Neural cell (in vitro differentiated cells): ENCODE measurements around the gene PCDHA7. TPM values are rescaled to one million over a fixed set of nuclear protein-coding genes. Genes with fewer than 3 reads are reported as not detected.
"Not testable (repeated sequence)": the region's sequence is repeated elsewhere in the genome, so short reads cannot be mapped to it uniquely, and the experiment has no call there.

Experiments
- H2AFZ ChIP-seq: fragments of 200-600, 300-800 bp; sonication (generic), shearing (Covaris generic); 2 replicates; pipeline ENCODE4 v1.6.0; 2014; ENCODE audit warnings: low read depth, mild to moderate bottlenecking, antibody characterized with exemption, low read length, moderate library complexity
- H3F3A ChIP-seq: fragments of 200-600 bp; shearing (Covaris generic); 2 replicates; pipeline ENCODE4 v1.6.1; 2016; ENCODE audit warnings: mild to moderate bottlenecking, moderate library complexity, mixed read lengths, antibody characterized with exemption, low read length; ENCODE audit not compliant: insufficient read depth, poor library complexity, severe bottlenecking
- H3K27ac ChIP-seq: fragments of 200-600, 300-800 bp; sonication (generic), shearing (Covaris generic); 2 replicates; pipeline ENCODE4 v1.5.1; 2014; ENCODE audit warnings: mild to moderate bottlenecking, low read length, moderate library complexity
- H3K27me3 ChIP-seq: fragments of 300-800, 200-600 bp; sonication (generic), shearing (Covaris generic); 2 replicates; pipeline ENCODE4 v1.6.0; 2014; ENCODE audit warnings: mild to moderate bottlenecking, low read depth, low read length, moderate library complexity; ENCODE audit not compliant: insufficient read depth
- H3K36me3 ChIP-seq: fragments of 300-800, 200-600 bp; sonication (generic), shearing (Covaris generic); 2 replicates; pipeline ENCODE4 v1.5.1; 2014; ENCODE audit warnings: mild to moderate bottlenecking, antibody characterized with exemption, low read length, moderate library complexity; ENCODE audit not compliant: insufficient read depth
- H3K4me2 ChIP-seq: fragments of 300-800, 200-600 bp; sonication (generic), shearing (Covaris generic); 2 replicates; pipeline ENCODE4 v1.6.0; 2014; ENCODE audit warnings: mild to moderate bottlenecking, low read length
- H3K4me3 ChIP-seq: fragments of 300-800, 200-600 bp; sonication (generic), shearing (Covaris generic); 2 replicates; pipeline ENCODE4 v1.5.1; 2014; ENCODE audit warnings: mild to moderate bottlenecking, low read length, moderate library complexity
- H3K79me2 ChIP-seq: fragments of 200-600 bp; shearing (Covaris generic); replicated peaks from 2 replicates; pipeline ENCODE4 v1.6.0; 2014; ENCODE audit warnings: mild to moderate bottlenecking, low read length, moderate library complexity; ENCODE audit not compliant: insufficient read depth
- H3K9ac ChIP-seq: fragments of 300-800, 200-600 bp; sonication (generic), shearing (Covaris generic); 2 replicates; pipeline ENCODE4 v1.6.1; 2016; ENCODE audit warnings: mild to moderate bottlenecking, low read length, mixed read lengths
- H3K9me2 ChIP-seq: fragments of 200-600 bp; shearing (Covaris generic); 2 replicates; pipeline ENCODE4 v1.6.1; 2016; ENCODE audit warnings: mild to moderate bottlenecking, low read length, mixed read lengths; ENCODE audit not compliant: insufficient read depth
- H3K9me3 ChIP-seq: fragments of 200-600, 300-800 bp; sonication (generic), shearing (Covaris generic); 2 replicates; pipeline ENCODE4 v1.6.1; 2016; ENCODE audit warnings: mild to moderate bottlenecking, mixed run types, low read length, moderate library complexity, mixed read lengths
- H4K20me1 ChIP-seq: fragments of 200-600 bp; shearing (Covaris generic); 2 replicates; pipeline ENCODE4 v1.6.1; 2016; ENCODE audit warnings: mild to moderate bottlenecking, mixed run types; ENCODE audit not compliant: insufficient read depth
- CTCF ChIP-seq: fragments of 450-650 bp; IDR thresholded peaks from 2 replicates; pipeline ENCODE4 v1.5.1; 2014; ENCODE audit warnings: antibody characterized with exemption, mild to moderate bottlenecking, moderate library complexity; ENCODE audit not compliant: poor library complexity, severe bottlenecking
- EP300 ChIP-seq: fragments of 450-650 bp; conservative IDR thresholded peaks from 2 replicates; pipeline ENCODE4 v1.6.1; 2014; ENCODE audit warnings: antibody characterized with exemption, mild to moderate bottlenecking, moderate library complexity; ENCODE audit not compliant: poor library complexity, severe bottlenecking
- EZH2 ChIP-seq: fragments of 200-600, 300-800 bp; shearing (Covaris generic), sonication (generic); IDR thresholded peaks from 2 replicates; pipeline ENCODE4 v1.6.1; 2014; ENCODE audit warnings: antibody characterized with exemption, low read length, borderline replicate concordance, mild to moderate bottlenecking; ENCODE audit not compliant: insufficient read depth, poor library complexity, severe bottlenecking
- MXI1 ChIP-seq: fragments of 450-650 bp; conservative IDR thresholded peaks from 2 replicates; pipeline ENCODE4 v1.6.1; 2014; ENCODE audit warnings: antibody characterized with exemption, mild to moderate bottlenecking; ENCODE audit not compliant: poor library complexity, severe bottlenecking
- POLR2AphosphoS5 ChIP-seq: IDR thresholded peaks from 2 replicates; pipeline ENCODE4 v1.6.1; 2012
- RAD21 ChIP-seq: fragments of 450-650 bp; conservative IDR thresholded peaks from 2 replicates; pipeline ENCODE4 v1.6.1; 2014; ENCODE audit warnings: antibody characterized with exemption, mild to moderate bottlenecking, moderate library complexity
- REST ChIP-seq: IDR thresholded peaks from 2 replicates; pipeline ENCODE4 v1.6.1; 2012; ENCODE audit warnings: borderline replicate concordance
- SMC3 ChIP-seq: fragments of 450-650 bp; conservative IDR thresholded peaks from 2 replicates; pipeline ENCODE4 v1.6.1; 2014; ENCODE audit warnings: antibody characterized with exemption, mild to moderate bottlenecking, moderate library complexity; ENCODE audit not compliant: poor library complexity
- TAF1 ChIP-seq: IDR thresholded peaks from 2 replicates; pipeline ENCODE4 v1.6.1; 2012; ENCODE audit warnings: low read depth
- polyA plus RNA-seq: library from polyadenylated mRNA; depleted of rRNA; stranded (reverse); fragments of >200 nt; gene quantifications from 2 replicates; pipeline ENCODE4 v1.2.3, GENCODE V29; 2014

PCDHA7 gene
- polyA plus RNA-seq, 1 donor from 2014 or later: 2.9 TPM

- no peak overlapping the region for H3K4me2 ChIP-seq
- H3K27me3 ChIP-seq: no peaks in the 10 kb centered on the region
- peaks cover 25% of the 10 kb centered on the region for H3K36me3 ChIP-seq
- no peak overlapping the region for H3K9ac ChIP-seq
- H4K20me1 ChIP-seq: no peaks in the 10 kb centered on the region
- no peak overlapping the region for H3K4me3 ChIP-seq
- H2AFZ ChIP-seq: no peak overlapping the region
- H3K9me3 ChIP-seq: peaks cover 24% of the 10 kb centered on the region
- H3K79me2 ChIP-seq: peaks cover 57% of the 10 kb centered on the region
- TF ChIP-seq POLR2AphosphoS5 (no peak), EP300 (no peak), SMC3 (no peak), TAF1 (no peak), RAD21 (no peak), REST (no peak), EZH2 (no peak), CTCF (no peak), MXI1 (no peak)
- no peak overlapping the region for H3K27ac ChIP-seq
- H3K9me2 ChIP-seq: no peaks in the 10 kb centered on the region
- H3F3A ChIP-seq: no peaks in the 10 kb centered on the region
These were observed 11.8 kb upstream of the PCDHA7 start for GRCh38 chr5:140822281-140822629.

- H3K27ac ChIP-seq, H2AFZ ChIP-seq, H4K20me1 ChIP-seq, H3F3A ChIP-seq, H3K9ac ChIP-seq, H3K4me3 ChIP-seq, H3K9me2 ChIP-seq, H3K4me2 ChIP-seq, H3K27me3 ChIP-seq: not testable (repeated sequence)
- peaks cover 24% of the 10 kb centered on the region for H3K9me3 ChIP-seq
- H3K79me2 ChIP-seq: peaks cover 53% of the 10 kb centered on the region
- H3K36me3 ChIP-seq: peaks cover 25% of the 10 kb centered on the region
These were observed 11.1 kb upstream of the PCDHA7 start for GRCh38 chr5:140822969-140823368.

- Histone ChIP-seq H3K9me2 (no peaks in the 10 kb centered on the region), H3K4me3 (no peak overlapping the region), H3K9me3 (peaks cover 27% of the 10 kb centered on the region), H3K9ac (no peak overlapping the region), H3K4me2 (no peak overlapping the region), H3K36me3 (peaks cover 25% of the 10 kb centered on the region), H3K79me2 (peaks cover 48% of the 10 kb centered on the region), H3F3A (no peaks in the 10 kb centered on the region), H2AFZ (no peak overlapping the region), H3K27ac (no peak overlapping the region), H3K27me3 (no peaks in the 10 kb centered on the region), H4K20me1 (no peaks in the 10 kb centered on the region)
- no peak for TF ChIP-seq MXI1
- TF ChIP-seq RAD21: no peak
- no peak for TF ChIP-seq REST
- TF ChIP-seq EP300: no peak
- no peak for TF ChIP-seq POLR2AphosphoS5
- TF ChIP-seq EZH2: no peak
- no peak for TF ChIP-seq TAF1
These were observed 10.6 kb upstream of the PCDHA7 start for GRCh38 chr5:140823475-140823874.
